Measurements from ENCODE around the gene EIF6. TPM values are rescaled to one million over a fixed set of nuclear protein-coding genes. Genes with fewer than 3 reads are reported as not detected.

The EIF6 gene
- total RNA-seq, 2 donors from 2014 or later = 23.3 to 35.6 TPM

DNA sequence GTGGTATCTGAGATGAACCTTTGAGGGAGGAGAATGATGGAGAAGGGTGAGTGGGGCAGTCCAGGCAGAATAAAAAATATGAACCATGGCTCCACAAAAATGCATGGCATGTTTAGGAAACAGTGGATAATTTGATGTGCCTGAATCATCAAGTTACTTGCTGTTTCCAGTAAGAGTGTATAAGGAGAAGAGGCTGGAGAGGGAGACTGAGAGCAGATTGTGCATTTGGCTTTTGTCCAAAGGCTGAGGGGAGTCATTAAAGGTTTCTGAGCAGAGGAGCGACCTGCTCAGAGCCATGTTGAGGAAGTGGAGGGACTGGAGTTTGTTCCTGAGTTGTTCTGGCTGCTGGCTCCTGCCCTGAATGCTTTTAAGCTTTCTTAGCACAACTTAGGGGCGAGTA is 52.0 kb downstream of the EIF6 start:
- Histone ChIP-seq H3K4me3 (no peak overlapping the region), H3K36me3 (replicated peaks in 1 of 2; ENCODE audit: insufficient read depth in 1 of 2, low read depth in 2 of 2) (no peaks in the 10 kb centered on the region), H3K4me1 (no peaks in the 10 kb centered on the region), H3K27me3 (no peaks in the 10 kb centered on the region), H3K27ac (no peak overlapping the region), H3K9me3 (no peaks in the 10 kb centered on the region)
- DNase-seq = no peak
- no peak for ATAC-seq
- intact Hi-C loops (cut with DNase I) = no loop called here
- 91 to 96% methylated on average over 2 of the region's 2 CpGs for WGBS, 2 donors
- TF ChIP-seq POLR2A (IDR thresholded peaks at IDR 0.05) = no peak
- TF ChIP-seq, protein P1, sequence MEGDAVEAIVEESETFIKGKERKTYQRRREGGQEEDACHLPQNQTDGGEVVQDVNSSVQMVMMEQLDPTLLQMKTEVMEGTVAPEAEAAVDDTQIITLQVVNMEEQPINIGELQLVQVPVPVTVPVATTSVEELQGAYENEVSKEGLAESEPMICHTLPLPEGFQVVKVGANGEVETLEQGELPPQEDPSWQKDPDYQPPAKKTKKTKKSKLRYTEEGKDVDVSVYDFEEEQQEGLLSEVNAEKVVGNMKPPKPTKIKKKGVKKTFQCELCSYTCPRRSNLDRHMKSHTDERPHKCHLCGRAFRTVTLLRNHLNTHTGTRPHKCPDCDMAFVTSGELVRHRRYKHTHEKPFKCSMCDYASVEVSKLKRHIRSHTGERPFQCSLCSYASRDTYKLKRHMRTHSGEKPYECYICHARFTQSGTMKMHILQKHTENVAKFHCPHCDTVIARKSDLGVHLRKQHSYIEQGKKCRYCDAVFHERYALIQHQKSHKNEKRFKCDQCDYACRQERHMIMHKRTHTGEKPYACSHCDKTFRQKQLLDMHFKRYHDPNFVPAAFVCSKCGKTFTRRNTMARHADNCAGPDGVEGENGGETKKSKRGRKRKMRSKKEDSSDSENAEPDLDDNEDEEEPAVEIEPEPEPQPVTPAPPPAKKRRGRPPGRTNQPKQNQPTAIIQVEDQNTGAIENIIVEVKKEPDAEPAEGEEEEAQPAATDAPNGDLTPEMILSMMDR (IDR thresholded peaks at IDR 0.05) = no peak

Other genes starting within 250 kb of the EIF6 start
- 10 to 100 TPM; 44.1 to 57.4 TPM for gene TRPC4AP, start 192.0 kb downstream of the EIF6 start, total RNA-seq
- 10 to 100 TPM; 18.1 to 24.6 TPM for gene EDEM2, start 137.4 kb downstream of the EIF6 start, total RNA-seq
- gene PROCR, start 112.7 kb downstream of the EIF6 start, total RNA-seq = 10 to 100 TPM in 1 of 2 donors, 1 to 10 TPM in 1; 4.0 to 14.8 TPM
- 1 to 10 TPM; 3.0 to 9.3 TPM for gene MMP24, start 58.1 kb downstream of the EIF6 start, total RNA-seq
- 10 to 100 TPM; 20.4 to 27.5 TPM for gene MMP24OS, start 6.7 kb downstream of the EIF6 start, total RNA-seq
- gene FAM83C, start 7.7 kb upstream of the EIF6 start, total RNA-seq = not detected
- gene UQCC1, start 127.2 kb upstream of the EIF6 start, total RNA-seq = 10 to 100 TPM; 16.1 to 43.2 TPM
- gene GDF5, start 153.5 kb upstream of the EIF6 start, total RNA-seq = under 1 TPM in 1 of 2 donors, not detected in 1; 0.66 TPM
- 10 to 100 TPM in 1 of 2 donors, 1 to 10 TPM in 1; 7.8 to 27.0 TPM for gene CEP250, start 170.8 kb upstream of the EIF6 start, total RNA-seq
- gene C20orf173, start 244.9 kb upstream of the EIF6 start, total RNA-seq = not detected

All from body of pancreas (tissue), 4 donors.